Adipocyte (in vitro differentiated cells): Measurements from ENCODE around the gene OXGR1.
"Not testable (repeated sequence)": the region's sequence is repeated elsewhere in the genome, so short reads cannot be mapped to it uniquely, and the experiment has no call there.

Experiments used
- DNase-seq: peaks from one replicate; pipeline ENCODE4 v3.0.0-alpha.2; 2015; ENCODE audit warnings: low read depth
- H3K27me3 ChIP-seq: replicated peaks from 2 replicates; pipeline ENCODE4 v1.7.0; 2013; ENCODE audit warnings: mild to moderate bottlenecking, low read length, moderate library complexity; ENCODE audit not compliant: control insufficient read depth, insufficient read depth
- H3K36me3 ChIP-seq: 2 replicates; pipeline ENCODE4 v1.7.0; 2013; ENCODE audit warnings: low read length, mild to moderate bottlenecking, moderate library complexity; ENCODE audit not compliant: control insufficient read depth, insufficient read depth, severe bottlenecking
- H3K4me1 ChIP-seq: 2 replicates; pipeline ENCODE4 v1.7.0; 2013; ENCODE audit warnings: mild to moderate bottlenecking, low read length, moderate library complexity; ENCODE audit not compliant: control insufficient read depth, insufficient read depth
- H3K4me3 ChIP-seq: 2 replicates; pipeline ENCODE4 v1.7.0; 2013; ENCODE audit warnings: mild to moderate bottlenecking, low read length, moderate library complexity
- H3K9ac ChIP-seq: 2 replicates; pipeline ENCODE4 v1.7.0; 2013; ENCODE audit warnings: mild to moderate bottlenecking, low read length, moderate library complexity
- H3K9me3 ChIP-seq: 2 replicates; pipeline ENCODE4 v1.7.0; 2013; ENCODE audit warnings: mild to moderate bottlenecking, low read length, moderate library complexity; ENCODE audit not compliant: control insufficient read depth

OXGR1 gene

DNA sequence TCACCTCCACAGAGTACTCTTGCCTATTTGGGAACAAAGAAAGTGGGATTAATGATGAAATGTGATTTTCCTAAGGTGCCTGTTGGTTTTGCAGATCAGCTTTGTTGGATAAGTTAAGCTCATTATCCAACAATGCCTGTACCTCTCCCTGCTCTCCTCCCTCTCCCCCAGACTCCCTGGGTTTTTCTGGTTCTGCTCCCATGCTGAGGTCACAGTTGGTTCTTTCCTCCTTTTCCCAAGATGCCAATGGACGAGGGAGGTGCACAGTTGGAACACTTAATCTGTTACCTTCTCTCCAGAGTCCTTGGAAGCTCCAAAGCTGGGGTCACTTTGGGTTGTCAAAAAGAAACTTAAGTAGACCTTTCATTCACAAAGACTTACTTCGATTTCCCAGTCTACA is 1.6 kb downstream of the OXGR1 start:
- no peaks in the 10 kb centered on the region for H3K9me3 ChIP-seq
- peaks cover 54% of the 10 kb centered on the region for H3K27me3 ChIP-seq
- no peak overlapping the region for H3K4me3 ChIP-seq
- H3K4me1 ChIP-seq, result peaks cover 3% of the 10 kb centered on the region
- DNase-seq, result no peak
- no peak overlapping the region for H3K9ac ChIP-seq
- H3K36me3 ChIP-seq, result no peaks in the 10 kb centered on the region

DNA sequence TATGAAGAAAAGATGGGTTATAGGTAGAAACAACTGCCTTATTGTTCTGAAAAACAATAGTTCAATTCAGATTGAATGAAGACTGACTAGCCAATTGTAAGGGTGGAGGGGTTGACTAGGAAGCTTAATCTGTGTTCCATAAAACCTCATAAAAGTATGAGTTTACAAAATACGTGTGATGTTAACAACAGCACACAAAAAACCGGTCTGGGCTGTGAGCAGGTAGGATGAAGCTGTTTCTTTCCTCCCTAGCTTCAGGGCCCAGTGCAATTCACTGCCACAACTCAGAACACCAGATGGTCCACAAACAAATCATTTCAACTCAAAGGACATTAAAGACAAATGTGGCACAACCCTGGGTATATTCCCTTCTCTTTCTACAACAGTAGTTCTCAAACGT is 3.2 kb downstream of the OXGR1 start:
- no peaks in the 10 kb centered on the region for H3K9me3 ChIP-seq
- H3K9ac ChIP-seq, result no peak overlapping the region
- no peak overlapping the region for H3K4me3 ChIP-seq
- H3K36me3 ChIP-seq, result no peaks in the 10 kb centered on the region
- H3K27me3 ChIP-seq, result peaks cover 42% of the 10 kb centered on the region
- DNase-seq, result no peak
- peaks cover 3% of the 10 kb centered on the region for H3K4me1 ChIP-seq

DNA sequence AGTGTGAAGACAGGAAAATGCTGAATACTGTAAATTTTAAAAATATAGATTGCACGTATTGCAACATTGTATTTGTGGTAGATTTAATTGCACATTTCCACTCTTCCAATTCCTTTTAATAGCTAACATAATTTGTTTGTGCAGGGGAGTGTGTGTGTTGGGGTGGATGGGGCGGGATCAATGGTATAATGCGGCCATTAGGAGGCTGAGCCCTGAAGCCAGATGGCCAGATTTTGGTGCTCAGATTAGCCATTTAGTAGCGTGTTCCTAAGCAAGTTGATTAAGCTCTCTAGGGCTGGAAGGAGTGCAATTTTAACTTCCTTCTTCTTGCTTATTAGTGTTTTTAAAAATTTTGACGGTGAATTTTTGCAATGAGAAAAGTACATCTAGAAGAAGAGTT is 5.8 kb downstream of the OXGR1 start:
- Histone ChIP-seq H3K9me3 (no peaks in the 10 kb centered on the region), H3K9ac (no peak overlapping the region), H3K36me3 (no peaks in the 10 kb centered on the region), H3K4me1 (no peaks in the 10 kb centered on the region), H3K27me3 (peaks cover 18% of the 10 kb centered on the region), H3K4me3 (no peak overlapping the region)
- no peak for DNase-seq

- H3K4me3 ChIP-seq, result peak overlapping the region; percentile 42
- DNase-seq, result no peak
- no peaks in the 10 kb centered on the region for H3K27me3 ChIP-seq
- H3K4me1 ChIP-seq, result peaks cover 5% of the 10 kb centered on the region
- H3K36me3 ChIP-seq, result no peaks in the 10 kb centered on the region
- no peak overlapping the region for H3K9ac ChIP-seq
- no peaks in the 10 kb centered on the region for H3K9me3 ChIP-seq
Observed at GRCh38 chr13:96984051-96984508, 10.2 kb downstream of the OXGR1 start.

DNA sequence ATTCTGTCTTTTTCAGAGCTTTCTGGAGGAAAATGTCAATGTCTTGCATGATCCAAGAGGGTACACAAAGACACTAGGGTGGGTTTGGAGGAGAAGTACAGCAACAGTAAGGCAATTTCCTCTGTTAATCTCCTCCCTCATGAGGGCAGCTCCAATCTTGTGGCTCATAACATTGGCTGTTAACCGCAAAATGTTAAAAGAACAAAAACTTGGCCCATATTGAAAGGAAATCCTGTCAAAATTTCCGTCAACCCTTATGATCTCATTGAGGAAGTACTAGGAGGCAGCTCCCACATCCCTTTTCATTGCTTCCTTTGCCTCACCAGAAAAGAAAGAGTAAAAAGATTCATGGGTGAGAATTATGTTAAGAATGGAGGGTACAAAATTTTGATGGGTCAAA is 11.6 kb downstream of the OXGR1 start:
- no peak for DNase-seq
- Histone ChIP-seq H3K4me1 (peaks cover 5% of the 10 kb centered on the region), H3K4me3 (no peak overlapping the region), H3K36me3 (no peaks in the 10 kb centered on the region), H3K27me3 (no peaks in the 10 kb centered on the region), H3K9ac (no peak overlapping the region), H3K9me3 (no peaks in the 10 kb centered on the region)

GRCh38 chr13:96979861-96980260 is 14.4 kb downstream of the OXGR1 start:
- H3K4me3 ChIP-seq, H3K9me3 ChIP-seq, H3K36me3 ChIP-seq, H3K4me1 ChIP-seq, H3K27me3 ChIP-seq, DNase-seq, H3K9ac ChIP-seq: not testable (repeated sequence)

GRCh38 chr13:96968027-96968426 is 26.2 kb downstream of the OXGR1 start:
- no peak for DNase-seq
- no peaks in the 10 kb centered on the region for H3K36me3 ChIP-seq
- peaks cover 22% of the 10 kb centered on the region for H3K9me3 ChIP-seq
- no peaks in the 10 kb centered on the region for H3K27me3 ChIP-seq
- H3K9ac ChIP-seq, result no peak overlapping the region
- H3K4me3 ChIP-seq, result no peak overlapping the region
- H3K4me1 ChIP-seq, result no peaks in the 10 kb centered on the region

- Histone ChIP-seq H3K4me1 (no peaks in the 10 kb centered on the region), H3K9me3 (peaks cover 22% of the 10 kb centered on the region), H3K4me3 (no peak overlapping the region), H3K36me3 (no peaks in the 10 kb centered on the region), H3K27me3 (no peaks in the 10 kb centered on the region), H3K9ac (no peak overlapping the region)
- DNase-seq, result peak; percentile 67
Observed at GRCh38 chr13:96967248-96967745, 27.0 kb downstream of the OXGR1 start.

GRCh38 chr13:96966415-96967102 is 27.7 kb downstream of the OXGR1 start:
- Histone ChIP-seq H3K9me3 (peaks cover 22% of the 10 kb centered on the region), H3K4me1 (no peaks in the 10 kb centered on the region), H3K9ac (no peak overlapping the region), H3K36me3 (no peaks in the 10 kb centered on the region), H3K4me3 (no peak overlapping the region), H3K27me3 (no peaks in the 10 kb centered on the region)
- no peak for DNase-seq

DNA sequence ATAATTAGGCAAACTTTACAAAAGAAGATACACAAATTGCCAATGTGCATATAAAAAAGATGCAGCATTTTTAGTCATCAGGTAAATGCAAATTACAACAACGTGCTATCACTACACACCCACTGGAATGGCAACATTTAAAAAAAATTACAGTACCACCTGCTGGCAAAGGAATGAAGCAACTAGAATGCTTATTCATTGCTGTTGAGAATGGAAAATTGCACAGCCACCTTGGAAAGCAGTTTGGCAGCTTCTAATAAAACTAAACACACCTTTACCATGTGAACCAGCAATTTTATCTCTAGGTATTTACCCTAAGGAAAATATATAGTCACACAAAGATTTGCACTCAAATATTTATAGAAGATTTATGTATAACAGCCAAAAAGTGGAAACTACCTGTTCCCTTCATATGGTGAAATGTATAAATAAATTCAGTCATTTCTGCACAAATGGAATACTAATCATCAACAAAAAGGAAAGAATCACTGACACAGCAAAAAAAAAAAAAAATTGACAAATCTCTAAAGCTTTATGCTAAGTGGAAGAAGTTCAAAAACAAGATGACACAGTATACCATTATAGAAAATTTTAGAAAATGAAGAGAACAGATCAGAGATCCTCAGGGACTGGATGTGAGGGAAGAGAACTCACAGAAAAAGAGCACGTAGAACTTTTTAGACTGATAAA is 30.3 kb downstream of the OXGR1 start:
- peaks cover 19% of the 10 kb centered on the region for H3K9me3 ChIP-seq
- no peaks in the 10 kb centered on the region for H3K27me3 ChIP-seq
- DNase-seq, result no peak
- H3K4me3 ChIP-seq, result no peak overlapping the region
- H3K9ac ChIP-seq, result no peak overlapping the region
- H3K36me3 ChIP-seq, result no peaks in the 10 kb centered on the region
- no peaks in the 10 kb centered on the region for H3K4me1 ChIP-seq

DNA sequence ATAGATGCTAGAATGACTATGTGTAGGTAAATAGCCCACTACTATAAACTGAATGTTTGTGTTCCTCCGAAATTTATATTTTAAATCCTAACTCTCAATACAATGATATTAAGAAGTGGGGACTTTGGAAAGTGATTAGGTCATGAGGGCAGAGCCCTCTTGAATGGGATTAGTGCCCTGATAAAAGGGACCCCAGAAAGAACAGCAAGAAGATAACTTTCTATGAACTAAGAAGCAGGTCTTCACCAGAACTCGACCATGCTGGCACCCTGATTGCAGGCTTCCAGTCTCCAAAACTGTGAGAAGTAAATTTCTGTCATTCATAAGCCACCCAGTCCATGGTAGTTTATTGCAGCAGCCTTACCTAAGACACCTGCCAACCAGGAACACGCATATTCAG is 33.9 kb downstream of the OXGR1 start:
- no peaks in the 10 kb centered on the region for H3K4me1 ChIP-seq
- no peak for DNase-seq
- H3K27me3 ChIP-seq, result no peaks in the 10 kb centered on the region
- H3K36me3 ChIP-seq, result no peaks in the 10 kb centered on the region
- H3K9me3 ChIP-seq, result no peaks in the 10 kb centered on the region
- H3K9ac ChIP-seq, result no peak overlapping the region
- H3K4me3 ChIP-seq, result no peak overlapping the region
